UCSD-AML1 (cell line): ENCODE measurements around the gene LEPROT.

Experiments
- DNase-seq: peaks from one replicate; lab custom pipeline; 2025; ENCODE audit not compliant: unreplicated experiment; lab: John Stamatoyannopoulos, UW

LEPROT gene

GRCh38 chr1:65471861-65472332 lies 51.4 kb downstream of the LEPROT start:
- no peak for DNase-seq

GRCh38 chr1:65476327-65476726 lies 55.9 kb downstream of the LEPROT start:
- DNase-seq = no peak

GRCh38 chr1:65477414-65478378 lies 57.2 kb downstream of the LEPROT start:
- DNase-seq = no peak

GRCh38 chr1:65478379-65479026 lies 58.0 kb downstream of the LEPROT start:
- no peak for DNase-seq

- no peak for DNase-seq
Observed at GRCh38 chr1:65479554-65480204, 59.2 kb downstream of the LEPROT start.

- DNase-seq = no peak
Observed at GRCh38 chr1:65480684-65481405, 60.4 kb downstream of the LEPROT start.

- no peak for DNase-seq
Observed at GRCh38 chr1:65483993-65484754, 63.7 kb downstream of the LEPROT start.
